ENCODE measurements around the gene ROGDI. TPM values are rescaled to one million over a fixed set of nuclear protein-coding genes. Genes with fewer than 3 reads are reported as not detected.
"Not testable (repeated sequence)": the region's sequence is repeated elsewhere in the genome, so short reads cannot be mapped to it uniquely, and the experiment has no call there.

ROGDI gene
- total RNA-seq, 1 experiment from 2014 or later, result 36.4 TPM

DNA sequence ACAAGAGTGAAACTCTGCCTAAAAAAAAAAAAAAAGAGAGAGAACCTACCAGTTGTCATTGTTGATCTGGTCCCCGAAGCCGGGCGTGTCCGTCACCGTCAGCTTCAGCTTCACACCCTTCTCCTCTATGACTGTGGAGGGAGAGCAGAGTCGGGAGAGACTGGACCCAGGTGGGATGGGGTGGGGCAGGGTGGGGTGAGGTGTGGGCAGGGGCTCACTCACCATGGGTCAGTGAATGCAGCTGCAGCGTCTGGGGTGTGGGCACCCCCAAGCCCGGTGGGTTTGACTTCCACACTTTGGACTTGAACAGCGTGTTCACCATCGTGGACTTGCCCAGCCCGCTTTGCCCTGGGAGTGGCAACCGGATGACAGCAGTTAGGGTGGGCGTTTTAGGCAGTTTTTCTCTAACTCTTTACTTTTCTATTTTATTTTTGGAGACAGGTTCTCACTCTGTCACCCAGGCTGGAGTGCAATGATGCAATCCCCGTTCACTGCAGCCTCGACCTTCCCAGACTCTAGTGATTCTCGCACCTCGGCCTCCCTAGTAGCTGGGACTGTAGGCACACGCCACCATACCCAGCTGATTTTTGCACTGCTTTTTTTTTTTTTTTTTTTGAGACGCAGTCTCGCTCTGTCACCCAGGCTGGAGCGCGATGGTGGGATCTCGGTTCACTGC, 16.5 kb downstream of the ROGDI start:
- Histone ChIP-seq H3K23me2 (ENCODE audit: insufficient read length, low read depth, low read length, poor library complexity, severe bottlenecking) (no peaks in the 10 kb centered on the region), H2BK5ac (ENCODE audit: insufficient read length, low read length) (no peak overlapping the region), H2BK20ac (ENCODE audit: low read depth, low read length, poor library complexity, severe bottlenecking) (no peak overlapping the region), H3K79me2 (ENCODE audit: insufficient read depth, low read length) (no peaks in the 10 kb centered on the region), H2AK5ac (ENCODE audit: insufficient read length, low read length) (no peak overlapping the region), H3K27me3 (ENCODE audit: insufficient read depth, low read length) (no peaks in the 10 kb centered on the region; the same call in 1 of the 2 replicates), H4K20me1 (ENCODE audit: control insufficient read depth, insufficient read depth, insufficient read length) (no peaks in the 10 kb centered on the region), H3K4ac (ENCODE audit: low read depth, low read length) (no peak overlapping the region), H2BK12ac (ENCODE audit: insufficient read length, low read depth, low read length) (no peak overlapping the region), H3T11ph (ENCODE audit: low read length) (no peak overlapping the region), H3K79me1 (ENCODE audit: insufficient read depth, low read depth, low read length, poor library complexity, severe bottlenecking) (no peaks in the 10 kb centered on the region), H3K23ac (ENCODE audit: insufficient read length, low read depth, low read length) (no peak overlapping the region), H3K9ac (ENCODE audit: extremely low read depth, insufficient read length, low read length) (no peak overlapping the region), H4K8ac (replicated peaks; ENCODE audit: insufficient read length, low read depth, low read length) (no peak overlapping the region), H3K27ac (ENCODE audit: insufficient read length, low read depth, low read length) (no peak overlapping the region), H2BK120ac (ENCODE audit: low read depth, low read length, poor library complexity, severe bottlenecking) (no peak overlapping the region), H3K4me1 (ENCODE audit: insufficient read depth, low read length) (peaks cover 3% of the 10 kb centered on the region; the same call in 1 of the 2 replicates), H2AFZ (ENCODE audit: low read length) (no peak overlapping the region), H3K9me3 (ENCODE audit: control insufficient read depth, low read depth, low read length) (no peaks in the 10 kb centered on the region), H4K5ac (ENCODE audit: insufficient read length, low read depth, low read length) (no peak overlapping the region), H3K14ac (ENCODE audit: insufficient read depth, low read length) (no peak overlapping the region), H3K4me2 (ENCODE audit: insufficient read depth, insufficient read length, low read length) (no peak overlapping the region), H3K18ac (ENCODE audit: insufficient read length, low read depth, low read length) (no peak overlapping the region), H4K91ac (ENCODE audit: insufficient read length, low read depth, low read length) (no peak overlapping the region), H2BK15ac (ENCODE audit: low read depth, low read length) (no peak overlapping the region), H3K56ac (ENCODE audit: insufficient read length, low read depth, low read length) (no peak overlapping the region)
- TF ChIP-seq, protein P1, sequence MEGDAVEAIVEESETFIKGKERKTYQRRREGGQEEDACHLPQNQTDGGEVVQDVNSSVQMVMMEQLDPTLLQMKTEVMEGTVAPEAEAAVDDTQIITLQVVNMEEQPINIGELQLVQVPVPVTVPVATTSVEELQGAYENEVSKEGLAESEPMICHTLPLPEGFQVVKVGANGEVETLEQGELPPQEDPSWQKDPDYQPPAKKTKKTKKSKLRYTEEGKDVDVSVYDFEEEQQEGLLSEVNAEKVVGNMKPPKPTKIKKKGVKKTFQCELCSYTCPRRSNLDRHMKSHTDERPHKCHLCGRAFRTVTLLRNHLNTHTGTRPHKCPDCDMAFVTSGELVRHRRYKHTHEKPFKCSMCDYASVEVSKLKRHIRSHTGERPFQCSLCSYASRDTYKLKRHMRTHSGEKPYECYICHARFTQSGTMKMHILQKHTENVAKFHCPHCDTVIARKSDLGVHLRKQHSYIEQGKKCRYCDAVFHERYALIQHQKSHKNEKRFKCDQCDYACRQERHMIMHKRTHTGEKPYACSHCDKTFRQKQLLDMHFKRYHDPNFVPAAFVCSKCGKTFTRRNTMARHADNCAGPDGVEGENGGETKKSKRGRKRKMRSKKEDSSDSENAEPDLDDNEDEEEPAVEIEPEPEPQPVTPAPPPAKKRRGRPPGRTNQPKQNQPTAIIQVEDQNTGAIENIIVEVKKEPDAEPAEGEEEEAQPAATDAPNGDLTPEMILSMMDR (conservative IDR thresholded peaks at IDR 0.05), result no peak
- Mint-ChIP-seq H3K27me3 (ENCODE audit: low read depth) (no peaks in the 10 kb centered on the region; the same call in 1 of the 2 replicates), H3K9me3 (no peaks in the 10 kb centered on the region; a peak in 1 of 5 replicates), H3K4me1 (peaks cover 15 to 24% of the 10 kb centered on the region in 2 experiments), H3K27ac (no peak overlapping the region), H3K4me3 (no peak overlapping the region), H3K36me3 (ENCODE audit: insufficient read depth in 1 of 3, low read depth in 3 of 3) (no peaks in the 10 kb centered on the region)
- DNase-seq, result no peak
- no CpG with 5 or more reads among the region's 23 CpGs for WGBS (ENCODE audit: extremely low coverage, insufficient read length, low lambda C conversion rate)

DNA sequence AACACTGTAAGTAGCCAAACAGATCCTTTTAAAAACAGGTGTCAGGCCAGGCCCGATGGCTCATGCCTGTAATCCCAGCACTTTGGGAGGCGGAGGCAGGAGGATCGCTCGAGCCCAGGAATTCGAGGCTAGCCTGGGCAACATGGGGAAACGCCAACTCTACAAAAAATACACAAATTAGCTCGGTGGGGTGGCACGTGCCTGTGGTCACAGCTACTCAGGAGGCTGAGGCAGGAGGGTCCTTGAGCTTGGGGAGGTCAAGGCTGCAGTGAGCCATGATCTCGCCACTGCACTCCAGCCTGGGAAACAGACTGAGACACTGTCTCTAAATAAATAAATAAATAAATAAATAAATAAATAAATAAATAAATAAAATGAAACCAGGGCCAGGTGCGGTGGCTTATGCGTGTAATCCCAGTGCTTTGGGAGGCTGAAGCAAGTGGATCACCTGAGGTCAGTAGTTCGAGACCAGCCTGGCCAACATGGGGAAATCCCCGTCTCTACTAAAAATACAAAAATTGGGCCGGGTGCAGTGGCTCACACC, 17.9 kb downstream of the ROGDI start:
- H3K23me2 ChIP-seq (ENCODE audit: insufficient read length, low read depth, low read length, poor library complexity, severe bottlenecking); H3K36me3 Mint-ChIP-seq (ENCODE audit: insufficient read depth in 1 of 3, low read depth in 3 of 3); H4K20me1 ChIP-seq (ENCODE audit: control insufficient read depth, insufficient read depth, insufficient read length); H3K27me3 ChIP-seq (ENCODE audit: insufficient read depth, low read length); H2BK12ac ChIP-seq (ENCODE audit: insufficient read length, low read depth, low read length); H2BK5ac ChIP-seq (ENCODE audit: insufficient read length, low read length); H2AFZ ChIP-seq (ENCODE audit: low read length); H3K4me2 ChIP-seq (ENCODE audit: insufficient read depth, insufficient read length, low read length); H3K14ac ChIP-seq (ENCODE audit: insufficient read depth, low read length); H3K27me3 Mint-ChIP-seq (ENCODE audit: low read depth); H2BK15ac ChIP-seq (ENCODE audit: low read depth, low read length); H3T11ph ChIP-seq (ENCODE audit: low read length); H3K4me3 Mint-ChIP-seq; H4K91ac ChIP-seq (ENCODE audit: insufficient read length, low read depth, low read length); H2AK5ac ChIP-seq (ENCODE audit: insufficient read length, low read length); H4K8ac ChIP-seq (replicated peaks; ENCODE audit: insufficient read length, low read depth, low read length); H3K9me3 Mint-ChIP-seq; H3K79me2 ChIP-seq (ENCODE audit: insufficient read depth, low read length); H3K18ac ChIP-seq (ENCODE audit: insufficient read length, low read depth, low read length); H4K5ac ChIP-seq (ENCODE audit: insufficient read length, low read depth, low read length); H3K9ac ChIP-seq (ENCODE audit: extremely low read depth, insufficient read length, low read length); H2BK120ac ChIP-seq (ENCODE audit: low read depth, low read length, poor library complexity, severe bottlenecking); H3K4ac ChIP-seq (ENCODE audit: low read depth, low read length); DNase-seq; H3K56ac ChIP-seq (ENCODE audit: insufficient read length, low read depth, low read length); H3K27ac ChIP-seq (ENCODE audit: insufficient read length, low read depth, low read length); H3K23ac ChIP-seq (ENCODE audit: insufficient read length, low read depth, low read length); H3K9me3 ChIP-seq (ENCODE audit: control insufficient read depth, low read depth, low read length); H3K79me1 ChIP-seq (ENCODE audit: insufficient read depth, low read depth, low read length, poor library complexity, severe bottlenecking); H3K4me1 ChIP-seq (ENCODE audit: insufficient read depth, low read length): not testable (repeated sequence)
- peak overlapping the region; percentile 78 for H2BK20ac ChIP-seq (ENCODE audit: low read depth, low read length, poor library complexity, severe bottlenecking)
- Mint-ChIP-seq H3K4me1 (peaks cover 15 to 24% of the 10 kb centered on the region in 2 experiments), H3K27ac (peak overlapping the region; percentile 26 to 70 (median 47); a peak in 4 of 7 replicates)
- WGBS (ENCODE audit: extremely low coverage, insufficient read length, low lambda C conversion rate), result no CpG with 5 or more reads among the region's 14 CpGs
